Thyroid gland (tissue), 4 donors: ENCODE results near the gene HSFX4. TPM values are rescaled to one million over a fixed set of nuclear protein-coding genes. Genes with fewer than 3 reads are reported as not detected.
"Not testable (repeated sequence)": the region's sequence is repeated elsewhere in the genome, so short reads cannot be mapped to it uniquely, and the experiment has no call there.

Experiments used
- DNase-seq, 2 donors: peaks; one replicate each; pipeline ENCODE4 v3.0.0-alpha.2; 2019
- H3K27ac ChIP-seq, 3 donors: fragments of 200-600 bp; sonication (generic); 1 replicate in 2 of 3; 2 replicates in 1 of 3; pipeline ENCODE4 v1.5.1; 2016 to 2019; ENCODE audit warnings: mild to moderate bottlenecking in 1 of 3, moderate library complexity in 1 of 3
- H3K27me3 ChIP-seq: fragments of 200-600 bp; sonication (generic); one replicate; pipeline ENCODE4 v1.5.1; 2019
- H3K36me3 ChIP-seq, 2 donors: fragments of 200-600 bp; sonication (generic); one replicate each; pipeline ENCODE4 v1.5.1; 2016 to 2019
- H3K4me1 ChIP-seq, 2 donors: fragments of 200-600 bp; sonication (generic); one replicate each; pipeline ENCODE4 v1.5.1; 2017 to 2019
- H3K4me3 ChIP-seq, 3 donors: fragments of 200-600 bp; sonication (generic); replicated peaks in 1 of 3; 1 replicate in 2 of 3; 2 replicates in 1 of 3; pipeline ENCODE4 v1.5.1; 2016; ENCODE audit warnings: mild to moderate bottlenecking in 1 of 3
- H3K9me3 ChIP-seq: fragments of 200-600 bp; sonication (generic); one replicate; pipeline ENCODE4 v1.5.1; 2017
- POLR2A ChIP-seq, 2 donors: fragments of 450-650 bp; IDR thresholded peaks; one replicate each; pipeline ENCODE4 v1.6.1; 2017; ENCODE audit warnings: antibody characterized with exemption in 2 of 2, mild to moderate bottlenecking in 2 of 2, moderate library complexity in 1 of 2
- WGBS, 2 donors: methylation state at CpG; one replicate each; pipeline ENCODE4 v1.1.5; 2017; 5-methylcytosine and 5-hydroxymethylcytosine counted together
- intact Hi-C: fragments of 100-400 bp; cut with DNase I; formaldehyde crosslinking; loops from one replicate; pipeline ENCODE4 v1.15.1; 2023
- total RNA-seq, 4 donors: library from RNA; depleted of rRNA; stranded (reverse); fragments of >200 nt; gene quantifications; one replicate each; pipeline ENCODE4 v1.2.3, GENCODE V29; 2016
- TF ChIP-seq, protein P1 (sequence below), 6 experiments: fragments of 200-600 bp in 3 of 6; fragments of 450-650 bp in 3 of 6; sonication (generic) in 3 of 6; IDR thresholded peaks; one replicate each; pipeline ENCODE4 v1.5.1; 2016 to 2019; ENCODE audit warnings: antibody characterized with exemption in 6 of 6, mild to moderate bottlenecking in 2 of 6, inconsistent platforms in 1 of 6, moderate library complexity in 1 of 6

Gene HSFX4, protein sequence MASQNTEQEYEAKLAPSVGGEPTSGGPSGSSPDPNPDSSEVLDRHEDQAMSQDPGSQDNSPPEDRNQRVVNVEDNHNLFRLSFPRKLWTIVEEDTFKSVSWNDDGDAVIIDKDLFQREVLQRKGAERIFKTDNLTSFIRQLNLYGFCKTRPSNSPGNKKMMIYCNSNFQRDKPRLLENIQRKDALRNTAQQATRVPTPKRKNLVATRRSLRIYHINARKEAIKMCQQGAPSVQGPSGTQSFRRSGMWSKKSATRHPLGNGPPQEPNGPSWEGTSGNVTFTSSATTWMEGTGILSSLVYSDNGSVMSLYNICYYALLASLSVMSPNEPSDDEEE
- not detected for total RNA-seq

DNA sequence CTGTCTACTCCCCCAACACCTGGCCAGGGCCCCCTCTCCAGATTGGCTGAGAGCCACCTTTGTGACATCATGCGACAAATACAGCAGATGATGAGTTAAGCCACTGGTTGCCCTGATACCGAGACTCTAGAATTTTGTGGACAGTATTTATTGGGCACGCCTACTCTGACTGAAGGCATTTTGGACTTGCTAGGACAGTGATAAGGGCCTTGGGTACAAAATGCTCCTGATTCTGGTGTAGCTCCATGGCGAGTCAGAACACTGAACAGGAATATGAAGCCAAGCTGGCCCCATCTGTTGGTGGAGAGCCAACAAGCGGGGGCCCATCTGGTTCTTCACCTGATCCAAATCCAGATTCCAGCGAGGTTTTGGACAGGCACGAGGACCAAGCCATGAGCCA lies at the start of gene HSFX4:
Gene HSFX4, plus strand, starts transcription at position 174 of the 400 bp plus-strand sequence. Its CDS starts 72 bp downstream, at position 246.
- intact Hi-C loops, H3K9me3 ChIP-seq, DNase-seq, H3K4me1 ChIP-seq, H3K36me3 ChIP-seq, H3K27me3 ChIP-seq, H3K27ac ChIP-seq, H3K4me3 ChIP-seq: not testable (repeated sequence)
- no CpG with 5 or more reads among the region's 7 CpGs for WGBS, 2 donors

DNA sequence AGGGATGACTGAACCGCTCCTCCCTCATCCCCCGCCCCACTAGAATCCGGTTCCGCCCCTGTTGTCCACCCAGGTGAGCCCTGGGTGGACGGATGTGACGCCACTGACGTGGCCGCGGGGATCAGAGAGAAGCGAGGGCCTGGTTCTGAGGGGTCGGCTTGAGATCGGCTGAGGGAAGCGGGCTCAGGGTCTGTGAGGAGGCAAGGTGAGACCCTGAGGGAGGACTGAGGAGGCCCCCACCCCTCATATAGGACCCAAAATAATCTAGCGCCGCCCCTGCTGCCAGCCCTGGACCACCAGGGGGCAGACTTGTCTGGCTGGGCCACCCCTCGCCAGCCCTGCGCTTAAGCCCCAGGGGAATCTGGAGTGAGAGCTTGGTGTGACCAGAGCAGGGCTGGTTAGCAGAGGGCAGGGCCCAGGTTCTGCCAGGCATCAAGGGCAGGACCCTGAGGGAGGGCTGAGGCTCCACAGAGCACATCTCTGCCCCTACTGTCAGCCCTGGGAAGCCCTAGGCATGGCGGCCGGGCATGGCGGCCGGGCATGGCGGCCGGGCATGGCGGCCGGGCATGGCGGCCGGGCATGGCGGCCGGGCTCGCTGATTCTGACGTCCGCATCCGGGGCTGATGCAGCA lies 48.2 kb upstream of the HSFX4 start, which contains the start of gene MAGEA8:
Gene MAGEA8, plus strand, starts transcription at position 103 of the 631 bp plus-strand sequence. CDS start 3,090 bp downstream, outside the sequence.
- no peaks in the 10 kb centered on the region for H3K4me1 ChIP-seq
- TF ChIP-seq, protein P1, sequence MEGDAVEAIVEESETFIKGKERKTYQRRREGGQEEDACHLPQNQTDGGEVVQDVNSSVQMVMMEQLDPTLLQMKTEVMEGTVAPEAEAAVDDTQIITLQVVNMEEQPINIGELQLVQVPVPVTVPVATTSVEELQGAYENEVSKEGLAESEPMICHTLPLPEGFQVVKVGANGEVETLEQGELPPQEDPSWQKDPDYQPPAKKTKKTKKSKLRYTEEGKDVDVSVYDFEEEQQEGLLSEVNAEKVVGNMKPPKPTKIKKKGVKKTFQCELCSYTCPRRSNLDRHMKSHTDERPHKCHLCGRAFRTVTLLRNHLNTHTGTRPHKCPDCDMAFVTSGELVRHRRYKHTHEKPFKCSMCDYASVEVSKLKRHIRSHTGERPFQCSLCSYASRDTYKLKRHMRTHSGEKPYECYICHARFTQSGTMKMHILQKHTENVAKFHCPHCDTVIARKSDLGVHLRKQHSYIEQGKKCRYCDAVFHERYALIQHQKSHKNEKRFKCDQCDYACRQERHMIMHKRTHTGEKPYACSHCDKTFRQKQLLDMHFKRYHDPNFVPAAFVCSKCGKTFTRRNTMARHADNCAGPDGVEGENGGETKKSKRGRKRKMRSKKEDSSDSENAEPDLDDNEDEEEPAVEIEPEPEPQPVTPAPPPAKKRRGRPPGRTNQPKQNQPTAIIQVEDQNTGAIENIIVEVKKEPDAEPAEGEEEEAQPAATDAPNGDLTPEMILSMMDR (IDR thresholded peaks at IDR 0.05): no peak
- no peak for TF ChIP-seq POLR2A (IDR thresholded peaks at IDR 0.05)
- DNase-seq: no peak
- no peaks in the 10 kb centered on the region for H3K27me3 ChIP-seq
- no peaks in the 10 kb centered on the region for H3K36me3 ChIP-seq
- intact Hi-C loops: no loop called here
- H3K4me3 ChIP-seq: no peak within 1 kb of the TSS
- 93 to 100% methylated on average over 1 to 6 of the region's 33 CpGs for WGBS, 2 donors
- H3K9me3 ChIP-seq: no peaks in the 10 kb centered on the region
- H3K27ac ChIP-seq: no peak within 1 kb of the TSS

DNA sequence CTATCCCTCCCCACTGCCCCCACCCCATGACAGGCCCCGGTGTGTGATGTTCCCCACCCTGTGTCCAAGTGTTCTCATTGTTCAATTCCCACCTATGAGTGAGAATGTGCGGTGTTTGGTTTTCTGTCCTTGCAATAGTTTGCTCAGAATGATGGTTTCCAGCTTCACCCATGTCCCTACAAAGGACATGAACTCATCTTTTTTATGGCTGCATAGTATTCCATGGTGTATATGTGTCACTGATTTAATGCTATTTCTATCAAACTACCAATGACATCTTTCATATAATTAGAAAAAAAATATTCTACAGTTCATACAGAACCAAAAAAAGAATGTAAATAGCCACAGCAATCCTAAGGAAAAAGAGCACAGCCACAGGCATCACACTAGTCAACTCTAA lies 38.5 kb upstream of the HSFX4 start:
- intact Hi-C loops, H3K27me3 ChIP-seq, H3K4me1 ChIP-seq, H3K36me3 ChIP-seq, DNase-seq, H3K27ac ChIP-seq, H3K4me3 ChIP-seq, H3K9me3 ChIP-seq: not testable (repeated sequence)
- WGBS, 2 donors: 96 to 100% methylated on average over 2 of the region's 2 CpGs

DNA sequence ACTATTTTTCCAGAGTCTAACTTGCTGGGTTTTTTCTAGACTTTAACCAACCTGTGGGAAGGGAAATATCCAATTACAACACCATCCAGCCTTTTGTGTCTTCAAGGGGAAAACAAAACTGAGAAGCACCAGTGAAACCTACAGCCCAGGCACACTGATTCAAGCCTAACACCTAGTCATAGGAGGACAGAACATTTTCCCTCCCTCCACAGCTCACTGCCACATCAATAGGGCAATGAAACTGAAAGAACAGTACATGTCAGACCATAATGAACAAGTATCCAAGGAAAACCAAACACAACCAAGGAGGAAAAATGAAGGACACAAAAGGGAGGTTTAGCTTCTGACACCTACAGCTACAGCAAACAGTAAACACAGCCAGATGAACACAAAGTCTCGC lies 30.8 kb upstream of the HSFX4 start:
- no peak for TF ChIP-seq POLR2A (IDR thresholded peaks at IDR 0.05)
- TF ChIP-seq, protein P1 (IDR thresholded peaks at IDR 0.05): no peak
- Histone ChIP-seq H3K9me3 (no peaks in the 10 kb centered on the region), H3K4me1 (no peaks in the 10 kb centered on the region), H3K27me3 (no peaks in the 10 kb centered on the region), H3K36me3 (no peaks in the 10 kb centered on the region), H3K27ac (no peak overlapping the region), H3K4me3 (no peak overlapping the region)
- intact Hi-C loops: no loop called here
- DNase-seq: no peak
- 73 to 74% methylated on average over 1 of the region's 1 CpG for WGBS, 2 donors

DNA sequence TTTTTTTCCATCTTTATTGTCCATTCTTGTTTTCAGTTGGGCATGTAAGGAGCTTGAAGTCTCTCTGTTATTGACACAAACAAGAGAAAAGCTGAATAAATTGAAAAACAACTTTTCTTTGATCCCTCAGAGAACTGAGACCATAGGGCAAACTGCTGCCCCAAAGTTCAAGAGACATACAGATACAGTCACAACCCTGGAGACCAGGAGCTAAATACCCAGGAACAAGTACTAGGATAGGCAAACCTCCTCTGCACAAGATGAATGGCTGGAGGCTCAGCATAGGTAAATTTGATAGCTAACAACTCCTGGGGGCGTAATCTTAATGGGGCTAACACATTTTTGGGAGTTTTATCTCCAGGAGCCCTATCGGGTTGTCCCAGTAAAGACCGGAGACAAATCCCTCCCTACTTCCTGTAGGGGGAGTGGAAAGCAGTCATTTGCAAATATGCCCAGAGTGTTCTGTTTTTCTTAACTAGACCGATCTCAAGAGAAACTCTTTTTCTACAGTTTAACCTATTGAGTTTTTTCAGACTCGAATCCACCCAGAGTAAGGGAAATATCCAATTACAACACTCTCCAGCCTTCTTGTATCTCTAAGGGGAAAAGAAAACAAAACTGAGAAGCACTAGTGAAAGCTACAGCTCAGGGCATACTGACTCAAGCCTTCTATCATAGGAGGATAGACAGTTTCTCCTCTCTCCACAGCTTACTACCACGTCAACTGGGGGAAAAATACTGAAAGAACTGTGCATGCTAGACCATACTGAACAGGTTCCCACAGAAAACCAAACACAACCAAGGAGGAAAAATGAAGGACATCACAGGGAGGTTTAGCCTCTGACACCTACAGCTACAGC lies 25.3 kb upstream of the HSFX4 start:
- no peaks in the 10 kb centered on the region for H3K9me3 ChIP-seq
- no peak for DNase-seq
- intact Hi-C loops: no loop called here
- H3K27me3 ChIP-seq: no peaks in the 10 kb centered on the region
- no peak overlapping the region for H3K4me3 ChIP-seq
- H3K36me3 ChIP-seq: no peaks in the 10 kb centered on the region
- 7 to 8% methylated on average over 6 of the region's 6 CpGs for WGBS, 2 donors
- no peaks in the 10 kb centered on the region for H3K4me1 ChIP-seq
- H3K27ac ChIP-seq: peak overlapping the region in 1 of 3 donors; percentile 36
- TF ChIP-seq, protein P1 (IDR thresholded peaks at IDR 0.05): peak in 1 of 6 experiments; percentile 8
- TF ChIP-seq POLR2A (IDR thresholded peaks at IDR 0.05): no peak
